ENCODE results near the gene MRAP. TPM values are rescaled to one million over a fixed set of nuclear protein-coding genes. Genes with fewer than 3 reads are reported as not detected.

Gene MRAP
- total and polyA plus RNA-seq, 7 donors = 1.1 to 6.5 TPM; not detected in 5

DNA sequence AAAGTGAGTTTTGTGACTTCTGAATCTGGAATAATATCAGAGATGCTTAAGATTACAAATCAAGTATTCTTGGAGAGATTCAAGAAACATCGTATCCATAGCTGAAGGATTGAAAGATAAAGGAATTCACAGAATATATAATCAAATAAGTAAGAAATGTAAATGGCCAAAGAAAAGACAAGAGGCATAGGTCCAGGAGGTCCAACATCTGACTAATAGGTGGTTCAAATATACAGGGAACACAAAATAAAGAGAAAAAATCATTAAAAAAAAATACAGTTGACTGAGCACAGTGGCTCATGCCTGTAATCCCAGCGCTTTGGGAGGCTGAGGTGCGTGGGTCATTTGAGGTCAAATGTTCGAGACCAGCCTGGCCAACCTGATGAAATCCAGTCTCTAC, 13.2 kb upstream of the MRAP start:
- no peak for DNase-seq
- no peaks in the 10 kb centered on the region for H3K4me1 ChIP-seq
- H3K4me3 ChIP-seq = no peak overlapping the region
- WGBS, 2 donors = 95% methylated on average over 4 of the region's 4 CpGs
- intact Hi-C loops (cut with DNase I) = no loop called here
- H3K9me3 ChIP-seq = no peaks in the 10 kb centered on the region
- H3K27me3 ChIP-seq = no peaks in the 10 kb centered on the region
- TF ChIP-seq EP300 (IDR thresholded peaks at IDR 0.05) = no peak
- TF ChIP-seq, protein P1, sequence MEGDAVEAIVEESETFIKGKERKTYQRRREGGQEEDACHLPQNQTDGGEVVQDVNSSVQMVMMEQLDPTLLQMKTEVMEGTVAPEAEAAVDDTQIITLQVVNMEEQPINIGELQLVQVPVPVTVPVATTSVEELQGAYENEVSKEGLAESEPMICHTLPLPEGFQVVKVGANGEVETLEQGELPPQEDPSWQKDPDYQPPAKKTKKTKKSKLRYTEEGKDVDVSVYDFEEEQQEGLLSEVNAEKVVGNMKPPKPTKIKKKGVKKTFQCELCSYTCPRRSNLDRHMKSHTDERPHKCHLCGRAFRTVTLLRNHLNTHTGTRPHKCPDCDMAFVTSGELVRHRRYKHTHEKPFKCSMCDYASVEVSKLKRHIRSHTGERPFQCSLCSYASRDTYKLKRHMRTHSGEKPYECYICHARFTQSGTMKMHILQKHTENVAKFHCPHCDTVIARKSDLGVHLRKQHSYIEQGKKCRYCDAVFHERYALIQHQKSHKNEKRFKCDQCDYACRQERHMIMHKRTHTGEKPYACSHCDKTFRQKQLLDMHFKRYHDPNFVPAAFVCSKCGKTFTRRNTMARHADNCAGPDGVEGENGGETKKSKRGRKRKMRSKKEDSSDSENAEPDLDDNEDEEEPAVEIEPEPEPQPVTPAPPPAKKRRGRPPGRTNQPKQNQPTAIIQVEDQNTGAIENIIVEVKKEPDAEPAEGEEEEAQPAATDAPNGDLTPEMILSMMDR (IDR thresholded peaks at IDR 0.05) = no peak
- no peak for TF ChIP-seq POLR2AphosphoS5 (IDR thresholded peaks at IDR 0.05)
- no peak for TF ChIP-seq POLR2A (IDR thresholded peaks at IDR 0.05)
- no peaks in the 10 kb centered on the region for H3K36me3 ChIP-seq
- H3K27ac ChIP-seq = no peak overlapping the region

DNA sequence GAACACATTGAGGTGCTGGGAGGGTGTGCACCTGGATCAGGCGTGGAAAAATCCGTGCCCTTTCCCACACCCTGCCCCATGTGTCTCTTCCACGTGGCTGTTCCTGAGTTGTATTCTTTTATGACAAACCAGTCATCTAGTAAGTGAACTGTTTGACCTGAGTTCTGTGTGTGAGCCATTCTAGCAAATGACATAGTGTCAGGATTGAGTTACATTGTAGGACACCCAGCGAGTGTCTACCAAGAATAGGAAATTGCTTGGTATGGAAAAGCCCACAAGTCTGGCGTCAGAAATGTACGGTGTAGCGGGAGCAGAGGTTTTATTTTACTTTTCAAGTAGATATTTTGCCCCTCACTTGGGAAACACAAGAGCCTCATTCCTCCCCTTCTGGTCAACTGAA, 1.2 kb upstream of the MRAP start:
- H3K27ac ChIP-seq = no peak overlapping the region

DNA sequence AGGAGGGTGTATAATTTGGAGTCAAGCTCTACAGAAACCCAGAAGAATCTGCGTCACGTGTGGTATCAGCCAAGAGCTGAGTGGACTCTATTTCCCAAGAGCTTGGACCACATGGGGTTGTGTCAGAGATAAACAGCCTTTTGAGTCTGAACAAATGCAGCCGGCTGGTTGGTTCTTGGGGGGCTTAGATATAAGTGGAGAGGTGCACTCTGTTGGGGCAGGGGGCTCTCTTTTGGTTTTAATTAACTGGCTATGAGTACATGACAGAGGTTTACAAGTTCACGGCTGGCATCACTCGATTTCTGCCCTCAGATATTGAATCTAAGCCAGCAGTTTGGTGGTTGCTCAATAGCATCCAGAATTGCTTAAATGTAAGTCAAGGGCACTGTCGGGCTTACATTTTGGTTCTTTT, 501 bp upstream of the MRAP start:
- no peaks in the 10 kb centered on the region for H3K27me3 ChIP-seq
- H3K27ac ChIP-seq = no peak overlapping the region
- H3K4me1 ChIP-seq = no peaks in the 10 kb centered on the region
- DNase-seq = no peak
- H3K36me3 ChIP-seq = no peaks in the 10 kb centered on the region
- WGBS, 2 donors = 88 to 92% methylated on average over 6 of the region's 6 CpGs
- intact Hi-C loops (cut with DNase I) = no loop called here
- TF ChIP-seq EP300 (IDR thresholded peaks at IDR 0.05) = no peak
- TF ChIP-seq POLR2AphosphoS5 (IDR thresholded peaks at IDR 0.05) = no peak
- TF ChIP-seq, protein P1 (IDR thresholded peaks at IDR 0.05) = no peak
- no peak overlapping the region for H3K4me3 ChIP-seq
- H3K9me3 ChIP-seq = no peaks in the 10 kb centered on the region

More for the DNA sequence above, 1.2 kb upstream of the MRAP start:
- H3K4me3 ChIP-seq = no peak overlapping the region
- no peaks in the 10 kb centered on the region for H3K9me3 ChIP-seq
- intact Hi-C loops (cut with DNase I) = no loop called here
- no peak for TF ChIP-seq EP300 (IDR thresholded peaks at IDR 0.05)
- TF ChIP-seq, protein P1 (IDR thresholded peaks at IDR 0.05) = no peak
- TF ChIP-seq POLR2AphosphoS5 (IDR thresholded peaks at IDR 0.05) = no peak
- no peak for TF ChIP-seq POLR2A (IDR thresholded peaks at IDR 0.05)
- no peaks in the 10 kb centered on the region for H3K4me1 ChIP-seq
- no peak for DNase-seq
- WGBS, 2 donors = 80 to 91% methylated on average over 7 of the region's 7 CpGs
- H3K27me3 ChIP-seq = no peaks in the 10 kb centered on the region
- no peaks in the 10 kb centered on the region for H3K36me3 ChIP-seq

- Histone ChIP-seq H3K27me3 (no peaks in the 10 kb centered on the region), H3K4me3 (no peak overlapping the region), H3K36me3 (no peaks in the 10 kb centered on the region), H3K27ac (no peak overlapping the region), H3K9me3 (no peaks in the 10 kb centered on the region), H3K4me1 (no peaks in the 10 kb centered on the region)
- TF ChIP-seq, protein P1 (IDR thresholded peaks at IDR 0.05) = no peak
- TF ChIP-seq POLR2A (IDR thresholded peaks at IDR 0.05) (no peak), EP300 (IDR thresholded peaks at IDR 0.05) (no peak), POLR2AphosphoS5 (IDR thresholded peaks at IDR 0.05) (no peak)
- intact Hi-C loops (cut with DNase I) = no loop called here
- 91 to 94% methylated on average over 6 of the region's 6 CpGs for WGBS, 2 donors
- DNase-seq = no peak
Measured at GRCh38 chr21:32299695-32300094, 1.0 kb downstream of the MRAP start.

- WGBS, 2 donors = 92 to 95% methylated on average over 41 of the region's 41 CpGs
- H3K36me3 ChIP-seq = no peaks in the 10 kb centered on the region
- H3K4me1 ChIP-seq = no peaks in the 10 kb centered on the region
- H3K4me3 ChIP-seq = no peak overlapping the region
- H3K27me3 ChIP-seq = no peaks in the 10 kb centered on the region
- no peak for DNase-seq
- no peak overlapping the region for H3K27ac ChIP-seq
- TF ChIP-seq POLR2AphosphoS5 (IDR thresholded peaks at IDR 0.05) (peak in 2 of 4 donors; percentile 36 to 38), POLR2A (IDR thresholded peaks at IDR 0.05) (no peak), EP300 (IDR thresholded peaks at IDR 0.05) (no peak)
- TF ChIP-seq, protein P1 (IDR thresholded peaks at IDR 0.05) = no peak
- no peaks in the 10 kb centered on the region for H3K9me3 ChIP-seq
- intact Hi-C loops (cut with DNase I) = no loop called here
Measured at GRCh38 chr21:32300117-32300681, 1.5 kb downstream of the MRAP start.
